Measurements from ENCODE around the gene AGBL5. TPM values are rescaled to one million over a fixed set of nuclear protein-coding genes. Genes with fewer than 3 reads are reported as not detected.

The AGBL5 gene
- total and polyA plus RNA-seq, 9 of the 15 experiments (the other 6 are each of a cell fraction or from before 2014, with no cell fraction given), result 3.3 to 52.7 (median 26.2) TPM

DNA sequence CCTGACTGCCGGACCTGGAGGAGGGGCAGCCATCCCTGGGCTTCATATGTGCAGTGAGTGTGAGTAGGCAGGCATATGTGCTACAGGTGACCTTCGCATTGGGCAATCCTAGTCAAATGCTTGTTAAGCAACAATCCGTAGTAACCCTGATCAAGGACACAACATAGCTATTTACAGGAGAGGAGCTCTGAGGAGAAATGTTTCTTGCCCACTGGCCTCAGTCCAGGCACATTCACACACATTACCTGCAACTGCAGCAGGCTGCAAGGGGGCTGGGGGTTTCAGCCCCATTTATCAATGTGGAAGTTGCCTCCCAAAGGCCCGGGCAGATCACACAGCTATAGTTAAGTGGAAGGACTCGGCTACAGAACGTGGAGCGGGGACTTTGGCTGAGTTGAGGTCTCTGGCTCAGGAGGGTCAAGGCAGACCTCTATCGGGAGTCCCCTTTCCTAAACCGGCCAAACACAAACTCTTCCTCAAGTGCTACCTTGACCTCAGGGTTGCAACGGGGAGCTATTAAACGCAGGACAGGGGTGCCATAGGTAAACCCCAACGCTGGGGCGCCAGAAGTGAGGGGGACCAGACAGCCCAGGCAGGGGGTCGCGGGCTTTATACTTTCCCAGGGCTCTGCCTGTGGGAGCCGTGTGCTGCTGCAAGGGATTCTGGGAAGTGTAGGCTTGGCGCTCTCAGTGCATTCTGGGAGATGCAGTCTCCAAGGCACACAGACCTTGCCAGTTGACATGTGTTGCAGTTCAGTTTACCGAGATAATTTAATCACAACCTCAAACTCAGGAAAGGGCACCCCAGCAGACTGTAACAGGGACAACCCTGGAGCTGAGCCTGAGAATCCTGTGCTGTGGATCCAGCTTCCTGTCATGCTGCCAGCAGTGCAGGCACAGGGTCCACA is 44.5 kb downstream of the AGBL5 start (continued):
- TF ChIP-seq, protein P1, sequence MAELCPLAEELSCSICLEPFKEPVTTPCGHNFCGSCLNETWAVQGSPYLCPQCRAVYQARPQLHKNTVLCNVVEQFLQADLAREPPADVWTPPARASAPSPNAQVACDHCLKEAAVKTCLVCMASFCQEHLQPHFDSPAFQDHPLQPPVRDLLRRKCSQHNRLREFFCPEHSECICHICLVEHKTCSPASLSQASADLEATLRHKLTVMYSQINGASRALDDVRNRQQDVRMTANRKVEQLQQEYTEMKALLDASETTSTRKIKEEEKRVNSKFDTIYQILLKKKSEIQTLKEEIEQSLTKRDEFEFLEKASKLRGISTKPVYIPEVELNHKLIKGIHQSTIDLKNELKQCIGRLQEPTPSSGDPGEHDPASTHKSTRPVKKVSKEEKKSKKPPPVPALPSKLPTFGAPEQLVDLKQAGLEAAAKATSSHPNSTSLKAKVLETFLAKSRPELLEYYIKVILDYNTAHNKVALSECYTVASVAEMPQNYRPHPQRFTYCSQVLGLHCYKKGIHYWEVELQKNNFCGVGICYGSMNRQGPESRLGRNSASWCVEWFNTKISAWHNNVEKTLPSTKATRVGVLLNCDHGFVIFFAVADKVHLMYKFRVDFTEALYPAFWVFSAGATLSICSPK (IDR thresholded peaks at IDR 0.05; ENCODE audit: borderline replicate concordance), result no peak
- TF ChIP-seq TAF1 (IDR thresholded peaks at IDR 0.05; ENCODE audit: control insufficient read depth, extremely low read depth, insufficient read depth, low read length, severe bottlenecking), result peak; percentile 23
- TF ChIP-seq ZNF586 (CRISPR knock-in tag; conservative IDR thresholded peaks at IDR 0.05), result no peak
- TF ChIP-seq FOXK1 (CRISPR knock-in tag; IDR thresholded peaks at IDR 0.05; ENCODE audit: borderline replicate concordance), result no peak
- TF ChIP-seq, protein P2, sequence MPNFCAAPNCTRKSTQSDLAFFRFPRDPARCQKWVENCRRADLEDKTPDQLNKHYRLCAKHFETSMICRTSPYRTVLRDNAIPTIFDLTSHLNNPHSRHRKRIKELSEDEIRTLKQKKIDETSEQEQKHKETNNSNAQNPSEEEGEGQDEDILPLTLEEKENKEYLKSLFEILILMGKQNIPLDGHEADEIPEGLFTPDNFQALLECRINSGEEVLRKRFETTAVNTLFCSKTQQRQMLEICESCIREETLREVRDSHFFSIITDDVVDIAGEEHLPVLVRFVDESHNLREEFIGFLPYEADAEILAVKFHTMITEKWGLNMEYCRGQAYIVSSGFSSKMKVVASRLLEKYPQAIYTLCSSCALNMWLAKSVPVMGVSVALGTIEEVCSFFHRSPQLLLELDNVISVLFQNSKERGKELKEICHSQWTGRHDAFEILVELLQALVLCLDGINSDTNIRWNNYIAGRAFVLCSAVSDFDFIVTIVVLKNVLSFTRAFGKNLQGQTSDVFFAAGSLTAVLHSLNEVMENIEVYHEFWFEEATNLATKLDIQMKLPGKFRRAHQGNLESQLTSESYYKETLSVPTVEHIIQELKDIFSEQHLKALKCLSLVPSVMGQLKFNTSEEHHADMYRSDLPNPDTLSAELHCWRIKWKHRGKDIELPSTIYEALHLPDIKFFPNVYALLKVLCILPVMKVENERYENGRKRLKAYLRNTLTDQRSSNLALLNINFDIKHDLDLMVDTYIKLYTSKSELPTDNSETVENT (CRISPR knock-in tag; IDR thresholded peaks at IDR 0.05), result no peak
- TF ChIP-seq LEF1 (IDR thresholded peaks at IDR 0.05), result no peak
- TF ChIP-seq, protein P3, sequence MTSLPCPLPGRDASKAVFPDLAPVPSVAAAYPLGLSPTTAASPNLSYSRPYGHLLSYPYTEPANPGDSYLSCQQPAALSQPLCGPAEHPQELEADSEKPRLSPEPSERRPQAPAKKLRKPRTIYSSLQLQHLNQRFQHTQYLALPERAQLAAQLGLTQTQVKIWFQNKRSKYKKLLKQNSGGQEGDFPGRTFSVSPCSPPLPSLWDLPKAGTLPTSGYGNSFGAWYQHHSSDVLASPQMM (CRISPR knock-in tag; IDR thresholded peaks at IDR 0.05), result no peak
- TF ChIP-seq DDX20 (tag; IDR thresholded peaks at IDR 0.05; ENCODE audit: low read depth), result no peak
- no peak for TF ChIP-seq ZFP36 (IDR thresholded peaks at IDR 0.05; ENCODE audit: low read depth, low read length, partially characterized antibody)
- TF ChIP-seq SMARCB1 (IDR thresholded peaks at IDR 0.05; ENCODE audit: insufficient read length, low read depth), result no peak
- TF ChIP-seq RHOXF2B (CRISPR knock-in tag; conservative IDR thresholded peaks at IDR 0.05), result no peak
- no peak for TF ChIP-seq TOE1 (IDR thresholded peaks at IDR 0.05; ENCODE audit: borderline replicate concordance)
- TF ChIP-seq TOE1 (CRISPR knock-in tag; IDR thresholded peaks at IDR 0.05; ENCODE audit: borderline replicate concordance, low read depth), result no peak
- peak; percentile 61; the same call in 1 of the 2 replicates for TF ChIP-seq MYC (IDR thresholded peaks at IDR 0.05; ENCODE audit: low read depth, low read length)
- no peak for TF ChIP-seq MYC (CRISPR knock-in tag; IDR thresholded peaks at IDR 0.05; ENCODE audit: borderline replicate concordance, low read depth)
- TF ChIP-seq RFX5 (IDR thresholded peaks at IDR 0.05; ENCODE audit: low read depth, low read length), result no peak
- TF ChIP-seq, protein P4, sequence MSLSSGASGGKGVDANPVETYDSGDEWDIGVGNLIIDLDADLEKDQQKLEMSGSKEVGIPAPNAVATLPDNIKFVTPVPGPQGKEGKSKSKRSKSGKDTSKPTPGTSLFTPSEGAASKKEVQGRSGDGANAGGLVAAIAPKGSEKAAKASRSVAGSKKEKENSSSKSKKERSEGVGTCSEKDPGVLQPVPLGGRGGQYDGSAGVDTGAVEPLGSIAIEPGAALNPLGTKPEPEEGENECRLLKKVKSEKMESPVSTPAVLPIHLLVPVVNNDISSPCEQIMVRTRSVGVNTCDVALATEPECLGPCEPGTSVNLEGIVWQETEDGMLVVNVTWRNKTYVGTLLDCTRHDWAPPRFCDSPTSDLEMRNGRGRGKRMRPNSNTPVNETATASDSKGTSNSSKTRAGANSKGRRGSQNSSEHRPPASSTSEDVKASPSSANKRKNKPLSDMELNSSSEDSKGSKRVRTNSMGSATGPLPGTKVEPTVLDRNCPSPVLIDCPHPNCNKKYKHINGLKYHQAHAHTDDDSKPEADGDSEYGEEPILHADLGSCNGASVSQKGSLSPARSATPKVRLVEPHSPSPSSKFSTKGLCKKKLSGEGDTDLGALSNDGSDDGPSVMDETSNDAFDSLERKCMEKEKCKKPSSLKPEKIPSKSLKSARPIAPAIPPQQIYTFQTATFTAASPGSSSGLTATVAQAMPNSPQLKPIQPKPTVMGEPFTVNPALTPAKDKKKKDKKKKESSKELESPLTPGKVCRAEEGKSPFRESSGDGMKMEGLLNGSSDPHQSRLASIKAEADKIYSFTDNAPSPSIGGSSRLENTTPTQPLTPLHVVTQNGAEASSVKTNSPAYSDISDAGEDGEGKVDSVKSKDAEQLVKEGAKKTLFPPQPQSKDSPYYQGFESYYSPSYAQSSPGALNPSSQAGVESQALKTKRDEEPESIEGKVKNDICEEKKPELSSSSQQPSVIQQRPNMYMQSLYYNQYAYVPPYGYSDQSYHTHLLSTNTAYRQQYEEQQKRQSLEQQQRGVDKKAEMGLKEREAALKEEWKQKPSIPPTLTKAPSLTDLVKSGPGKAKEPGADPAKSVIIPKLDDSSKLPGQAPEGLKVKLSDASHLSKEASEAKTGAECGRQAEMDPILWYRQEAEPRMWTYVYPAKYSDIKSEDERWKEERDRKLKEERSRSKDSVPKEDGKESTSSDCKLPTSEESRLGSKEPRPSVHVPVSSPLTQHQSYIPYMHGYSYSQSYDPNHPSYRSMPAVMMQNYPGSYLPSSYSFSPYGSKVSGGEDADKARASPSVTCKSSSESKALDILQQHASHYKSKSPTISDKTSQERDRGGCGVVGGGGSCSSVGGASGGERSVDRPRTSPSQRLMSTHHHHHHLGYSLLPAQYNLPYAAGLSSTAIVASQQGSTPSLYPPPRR (CRISPR knock-in tag; IDR thresholded peaks at IDR 0.05; ENCODE audit: borderline replicate concordance), result no peak
